HTERT RPE-1 (cell line): ENCODE results near the gene SAE1.

Experiments
- in situ Hi-C: fragments of 300-500 bp; cut with MboI; formaldehyde crosslinking; loops from 4 replicates; pipeline ENCODE4 v1.14.3; 2020; ENCODE audit warnings: low sequenced_read_pairs

The SAE1 gene

DNA sequence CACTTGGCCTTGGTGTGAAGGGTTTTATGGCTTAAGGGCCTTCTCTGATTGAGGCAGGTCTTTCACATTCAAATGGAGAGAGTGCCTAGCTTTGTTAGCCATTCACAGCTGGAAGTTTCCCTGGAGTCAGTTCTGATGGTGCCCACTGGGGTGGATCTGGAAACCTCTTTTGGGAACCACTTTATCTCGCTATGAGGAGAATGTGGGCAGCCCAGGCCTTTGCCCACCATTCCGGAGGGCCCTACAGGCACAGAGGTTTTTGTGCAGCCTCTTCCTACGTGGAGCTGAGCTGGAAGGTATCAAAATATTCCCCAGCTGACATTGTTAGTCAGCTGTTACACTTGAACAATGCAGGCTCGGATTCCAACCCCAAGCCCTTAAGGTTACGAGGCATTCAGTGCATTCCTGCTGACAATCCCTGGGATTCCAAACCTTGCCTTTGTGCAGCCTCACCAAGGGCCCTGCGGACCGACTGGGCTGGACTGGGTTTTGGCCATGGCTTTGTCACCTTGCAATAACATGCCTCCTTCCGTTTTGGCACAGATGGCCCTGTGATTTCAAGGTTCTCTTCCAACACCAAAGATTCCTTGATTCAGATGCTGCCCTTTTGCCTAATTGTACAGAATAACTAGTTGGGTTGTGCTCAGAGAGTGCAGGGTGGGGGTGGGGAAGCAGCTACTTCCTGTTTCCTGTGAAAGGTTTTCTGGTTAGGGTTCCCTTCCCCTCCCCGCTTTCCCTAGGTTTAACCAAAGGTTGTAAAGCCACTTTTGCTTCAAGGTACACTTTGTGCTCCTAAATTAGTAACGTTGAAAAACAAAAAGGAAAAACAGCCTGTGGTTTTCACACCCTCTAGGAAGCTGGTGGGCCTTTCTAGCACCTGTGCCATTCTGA, 27.0 kb downstream of the SAE1 start:
- in situ Hi-C loops: no loop called here

GRCh38 chr19:47158367-47158791, 27.7 kb downstream of the SAE1 start:
- in situ Hi-C loops: no loop called here

GRCh38 chr19:47158879-47159503, 28.4 kb downstream of the SAE1 start:
- in situ Hi-C loops: no loop called here

DNA sequence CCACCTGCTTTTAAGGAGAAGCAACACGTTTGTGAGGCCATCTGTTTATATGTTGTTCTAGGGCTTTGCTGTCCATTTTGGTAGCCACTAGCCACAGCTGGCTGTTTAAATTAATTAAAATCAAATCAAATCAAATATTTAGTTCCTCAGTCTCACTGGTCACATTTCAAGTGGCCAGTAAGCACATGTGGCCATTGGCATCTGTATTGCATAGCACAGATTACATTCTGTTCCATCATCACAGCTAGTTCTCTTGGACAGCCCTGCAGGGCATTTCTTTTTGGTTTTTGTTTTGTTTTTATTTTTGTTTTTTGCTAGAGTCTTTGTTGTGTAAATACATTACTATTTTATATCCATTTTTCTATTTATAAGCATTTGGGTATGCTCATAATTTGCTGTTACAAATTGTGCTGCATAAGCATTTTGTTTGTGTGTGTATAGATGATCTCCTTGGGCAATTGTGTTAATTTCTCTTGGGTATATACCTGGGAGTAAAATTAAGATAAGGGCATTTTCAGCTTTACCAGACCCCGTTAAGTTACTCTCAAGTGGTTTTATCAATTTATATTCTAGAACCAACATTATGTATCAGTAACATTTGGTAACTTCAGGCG, 31.3 kb downstream of the SAE1 start:
- in situ Hi-C loops: no loop called here

GRCh38 chr19:47168065-47168464, 37.4 kb downstream of the SAE1 start:
- in situ Hi-C loops: no loop called here

DNA sequence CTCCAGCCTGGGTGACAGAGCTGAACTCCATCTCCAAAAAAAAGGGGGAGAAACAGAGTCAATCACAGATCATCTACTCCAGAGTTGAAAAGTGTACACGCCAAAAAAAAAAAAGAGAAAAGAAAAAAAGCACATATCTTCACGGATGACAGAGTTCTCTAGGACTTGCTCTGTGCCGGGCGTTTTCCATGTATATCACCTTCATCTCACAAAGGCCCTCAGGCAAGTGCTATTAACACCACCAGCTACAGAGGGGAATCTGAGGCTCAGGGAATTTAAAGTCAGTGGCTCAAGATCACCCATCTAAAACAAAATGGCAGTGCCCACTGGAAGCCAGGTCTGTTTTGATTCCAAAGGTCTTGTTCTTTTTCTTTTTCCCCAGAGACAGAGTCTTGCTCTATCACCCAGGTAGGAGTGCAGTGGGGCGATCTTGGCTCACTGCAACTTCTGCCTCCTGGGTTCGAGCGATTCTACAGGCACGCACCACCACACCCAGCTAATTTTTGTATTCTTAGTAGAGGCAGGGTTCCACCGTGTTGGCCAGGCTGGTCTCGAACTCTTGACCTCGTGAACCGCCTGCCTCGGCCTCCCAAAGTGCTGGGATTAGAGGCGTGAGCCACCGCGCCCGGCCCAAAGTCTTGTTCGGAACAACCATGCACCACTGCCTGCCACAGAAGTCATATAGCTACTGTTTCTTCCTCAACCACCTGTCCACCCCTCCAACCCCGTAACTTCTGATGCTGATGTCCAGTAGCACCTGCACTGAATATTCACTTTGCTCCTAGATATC, 42.2 kb downstream of the SAE1 start:
- in situ Hi-C loops: no loop called here

DNA sequence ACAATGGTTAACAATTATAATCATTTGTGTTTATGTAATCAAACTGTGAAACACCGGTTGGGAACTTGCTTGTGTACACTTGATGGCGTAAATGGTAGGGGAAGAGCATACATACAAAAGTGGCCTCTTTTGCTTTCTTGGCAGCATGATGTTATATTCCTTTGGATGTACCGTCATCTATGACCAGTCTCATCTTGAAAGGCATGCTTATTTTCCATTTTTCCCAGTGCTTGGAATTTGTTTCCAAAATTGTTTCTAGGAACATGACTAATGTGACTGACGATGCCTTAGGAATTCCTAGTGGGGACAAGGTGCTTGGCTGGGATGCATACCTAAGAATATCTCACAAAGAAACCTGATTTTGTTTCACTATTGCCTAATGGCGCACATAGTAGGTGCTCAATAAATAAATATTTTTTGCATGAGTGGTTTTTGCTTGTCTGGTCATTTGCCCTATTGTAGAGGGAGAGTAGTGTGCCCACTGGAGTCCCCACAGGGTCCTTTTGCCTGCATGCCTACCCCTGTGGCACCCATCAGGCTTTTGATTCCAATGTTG, 45.5 kb downstream of the SAE1 start:
- in situ Hi-C loops: no loop called here

- in situ Hi-C loops: no loop called here
Observed at GRCh38 chr19:47176627-47177090, 46.0 kb downstream of the SAE1 start.

DNA sequence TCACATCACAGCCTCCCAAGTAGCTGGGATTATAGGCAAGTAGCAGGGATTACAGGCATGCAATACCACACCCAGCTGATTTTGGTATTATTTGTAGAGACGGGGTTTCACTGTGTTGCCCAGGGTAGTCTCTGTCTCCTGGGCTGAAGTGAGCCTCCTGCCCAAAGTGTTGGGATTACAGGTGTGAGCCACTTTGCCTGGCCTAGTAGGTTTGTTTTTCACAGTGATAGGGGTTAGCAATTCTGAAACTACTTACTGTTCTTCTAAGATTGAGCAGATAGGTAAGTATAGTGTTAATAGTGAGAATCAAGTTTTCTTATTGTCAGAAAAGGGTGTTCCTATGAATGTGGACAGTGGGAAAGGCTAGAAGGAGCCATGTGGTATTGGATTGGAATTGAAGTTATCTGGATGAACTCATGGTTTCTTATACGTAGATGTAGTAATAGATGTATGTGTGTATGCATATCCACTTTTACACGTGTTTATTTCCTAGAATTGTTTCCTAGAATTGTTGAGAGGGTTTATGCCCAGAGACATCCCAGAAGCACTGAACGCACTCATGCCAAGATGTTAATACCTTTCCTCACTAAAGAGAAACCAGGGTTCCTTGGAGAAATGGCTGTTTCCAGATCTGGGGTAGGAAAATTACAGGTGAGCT, 49.1 kb downstream of the SAE1 start:
- in situ Hi-C loops: no loop called here

- in situ Hi-C loops: no loop called here
Observed at GRCh38 chr19:47183601-47184000, 53.0 kb downstream of the SAE1 start.

DNA sequence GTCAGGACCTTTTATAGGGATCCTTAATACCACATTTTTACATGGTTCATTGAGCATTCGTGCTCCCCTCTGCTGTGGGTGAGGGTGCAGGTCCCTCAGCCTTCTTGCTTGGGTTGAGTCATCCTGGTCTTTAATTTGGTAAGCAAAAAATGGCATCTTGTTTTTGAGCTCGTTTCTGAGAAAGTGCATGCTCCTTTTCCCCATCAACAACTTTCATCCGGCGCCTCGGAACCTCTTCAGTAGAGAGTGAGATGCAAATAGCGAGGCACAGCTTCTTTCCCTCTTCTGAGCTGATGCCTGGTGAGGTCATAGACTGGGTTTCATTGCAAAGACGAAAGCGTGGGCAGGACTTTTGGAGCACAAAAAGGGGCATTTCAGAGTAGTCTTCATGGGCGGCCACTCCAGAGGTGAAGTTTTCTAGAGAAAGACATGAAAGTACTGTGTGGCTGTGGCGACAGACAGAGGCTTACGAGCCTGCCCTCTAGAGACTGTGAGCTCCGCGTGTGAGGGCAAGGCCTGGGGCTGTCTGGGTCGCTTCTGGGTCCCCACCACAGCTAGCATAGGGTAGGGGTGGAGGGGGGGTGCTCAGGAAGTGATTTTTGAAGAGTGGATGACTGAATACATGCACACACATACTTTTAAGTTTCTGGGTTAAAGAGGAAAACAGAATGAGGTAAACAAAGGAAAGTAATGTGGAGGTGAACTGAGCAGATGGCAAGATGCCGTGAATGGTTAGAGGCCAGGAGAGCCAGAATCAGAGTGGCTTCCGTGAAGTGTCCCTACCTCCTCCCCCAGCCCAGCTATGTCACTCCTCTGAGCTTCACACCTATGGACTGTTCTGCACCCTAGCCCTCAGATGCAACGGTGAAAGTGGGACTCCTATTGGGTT, 56.1 kb downstream of the SAE1 start:
- in situ Hi-C loops: no loop called here

- in situ Hi-C loops: no loop called here
Observed at GRCh38 chr19:47187335-47187655, 56.7 kb downstream of the SAE1 start.

DNA sequence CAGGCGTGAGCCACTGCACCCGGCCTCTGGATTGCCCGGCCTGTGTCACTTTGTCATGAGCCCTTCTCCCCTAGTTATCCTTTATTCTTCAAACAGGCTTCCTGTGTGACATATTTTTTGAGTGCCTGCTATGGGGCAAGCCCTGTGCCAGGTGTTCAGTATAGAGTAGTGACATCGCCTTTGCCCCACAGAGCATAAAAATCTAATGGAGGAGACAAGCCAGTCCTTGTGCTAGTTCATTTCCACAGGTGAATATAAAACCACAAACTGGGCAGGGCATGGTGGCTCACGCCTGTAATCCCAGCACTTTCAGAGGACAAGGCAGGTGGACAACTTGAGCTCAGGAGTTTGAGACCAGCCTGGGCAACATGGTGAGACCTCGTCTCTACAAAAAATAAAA, 57.2 kb downstream of the SAE1 start:
- in situ Hi-C loops: no loop called here

GRCh38 chr19:47188507-47189033, 57.9 kb downstream of the SAE1 start:
- in situ Hi-C loops: no loop called here

GRCh38 chr19:47190167-47190727, 59.6 kb downstream of the SAE1 start:
- in situ Hi-C loops: no loop called here

DNA sequence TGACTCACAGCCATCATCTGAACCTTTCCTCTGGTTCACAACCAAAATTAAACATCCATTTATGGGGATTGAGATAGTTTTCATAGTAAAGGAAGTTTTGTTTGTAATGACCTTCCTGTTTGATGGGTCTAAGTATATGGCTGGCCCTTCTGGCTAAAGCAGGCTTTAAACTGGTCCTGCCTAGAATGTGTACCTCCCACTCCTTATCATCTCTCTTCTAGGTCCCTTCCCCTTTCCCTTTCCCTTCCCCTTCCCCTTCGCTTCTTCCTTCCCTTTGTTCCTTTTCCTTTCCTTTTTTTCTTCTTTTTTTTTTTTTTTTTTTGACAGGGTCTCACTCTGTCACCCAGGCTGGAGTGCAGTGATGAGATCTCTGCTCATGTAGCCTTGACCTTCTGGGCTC, 64.8 kb downstream of the SAE1 start:
- in situ Hi-C loops: no loop called here

DNA sequence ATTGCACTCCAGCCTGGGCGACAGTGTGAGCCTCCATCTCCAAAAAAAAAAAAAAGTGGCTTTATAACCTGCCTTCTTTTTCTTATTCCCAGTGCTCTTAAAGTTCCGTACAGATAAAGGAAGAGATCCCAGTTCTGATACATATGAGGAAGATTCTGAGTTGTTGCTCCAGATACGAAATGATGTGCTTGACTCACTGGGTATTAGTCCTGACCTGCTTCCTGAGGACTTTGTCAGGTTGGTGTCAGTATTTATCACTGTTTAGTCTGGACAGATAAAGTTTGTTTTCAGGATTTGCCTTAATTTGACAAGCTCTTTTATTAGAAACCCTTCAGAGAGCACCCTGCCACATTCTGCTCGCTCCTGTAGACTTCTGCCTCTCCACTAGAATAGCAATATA, 66.5 kb downstream of the SAE1 start:
- in situ Hi-C loops: no loop called here

DNA sequence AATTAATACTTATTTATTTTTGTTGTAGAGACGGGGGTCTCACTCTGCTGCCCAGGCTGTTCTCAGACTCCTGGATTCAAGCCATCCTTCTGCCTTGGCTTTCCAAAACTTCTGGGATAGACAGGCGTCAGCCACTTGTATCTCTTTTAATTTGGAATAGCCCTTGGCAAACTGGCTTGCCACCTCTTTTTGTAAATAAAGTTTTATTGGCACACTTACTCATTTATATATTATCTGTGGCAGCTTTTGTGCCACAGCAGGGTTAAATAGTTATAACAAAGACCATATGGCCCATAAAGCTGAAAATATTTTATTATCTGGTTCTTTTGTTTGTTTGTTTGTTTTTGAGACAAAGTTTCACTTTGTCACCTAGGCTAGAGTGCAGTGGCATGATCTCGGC, 69.9 kb downstream of the SAE1 start:
- in situ Hi-C loops: no loop called here

GRCh38 chr19:47203254-47203653, 72.6 kb downstream of the SAE1 start:
- in situ Hi-C loops: no loop called here
